ENCODE measurements around the gene DENND1C.

- TF ChIP-seq CTCF (conservative IDR thresholded peaks at IDR 0.05; ENCODE audit: low read length) (no peak), EZH2phosphoT487 (IDR thresholded peaks at IDR 0.05; ENCODE audit: borderline replicate concordance, low read depth, low read length) (no peak)
Observed at GRCh38 chr19:6440905-6441304, 40.7 kb downstream of the DENND1C start.

Measured in OCI-LY7 (cell line).